ENCODE data around the gene MYH7.

DNA sequence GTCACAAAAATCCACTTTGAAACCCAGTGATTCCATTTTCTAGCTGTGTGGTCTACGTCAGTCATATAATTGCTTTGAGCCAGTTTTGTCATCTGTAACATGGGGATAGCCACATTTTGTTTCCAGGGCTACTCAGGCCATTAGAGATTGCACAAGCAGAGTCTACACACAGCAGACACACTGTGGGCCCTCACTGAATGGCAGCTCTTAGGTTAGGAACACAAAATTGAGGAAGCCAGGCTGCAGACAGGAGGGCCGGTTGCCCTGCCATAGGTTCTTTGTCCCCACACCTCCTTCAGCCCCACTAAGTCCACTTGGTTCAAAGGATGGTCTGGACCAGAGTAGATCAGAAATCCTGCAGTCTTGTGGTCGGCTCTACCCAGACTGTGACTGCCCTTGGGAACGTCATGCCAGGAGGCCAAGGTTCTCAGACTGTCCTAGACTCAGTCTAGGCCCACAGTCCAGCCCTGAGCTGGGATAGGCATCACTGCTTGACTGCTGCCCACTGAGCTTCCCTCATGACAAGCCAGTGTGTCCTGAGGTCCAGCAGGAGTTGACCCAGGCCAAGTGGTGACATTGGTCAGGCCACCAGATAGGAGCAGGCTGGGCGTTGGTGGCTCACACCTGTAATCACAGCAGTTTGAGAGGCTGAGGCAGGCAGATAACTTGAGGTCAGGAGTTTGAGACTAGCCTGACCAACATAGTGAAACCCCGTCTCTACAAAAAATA is 3.8 kb upstream of the MYH7 start:
- TF ChIP-seq POLR2A (IDR thresholded peaks at IDR 0.05) (no peak), POLR2AphosphoS5 (IDR thresholded peaks at IDR 0.05) (no peak), EP300 (IDR thresholded peaks at IDR 0.05) (no peak)
- TF ChIP-seq, protein P1, sequence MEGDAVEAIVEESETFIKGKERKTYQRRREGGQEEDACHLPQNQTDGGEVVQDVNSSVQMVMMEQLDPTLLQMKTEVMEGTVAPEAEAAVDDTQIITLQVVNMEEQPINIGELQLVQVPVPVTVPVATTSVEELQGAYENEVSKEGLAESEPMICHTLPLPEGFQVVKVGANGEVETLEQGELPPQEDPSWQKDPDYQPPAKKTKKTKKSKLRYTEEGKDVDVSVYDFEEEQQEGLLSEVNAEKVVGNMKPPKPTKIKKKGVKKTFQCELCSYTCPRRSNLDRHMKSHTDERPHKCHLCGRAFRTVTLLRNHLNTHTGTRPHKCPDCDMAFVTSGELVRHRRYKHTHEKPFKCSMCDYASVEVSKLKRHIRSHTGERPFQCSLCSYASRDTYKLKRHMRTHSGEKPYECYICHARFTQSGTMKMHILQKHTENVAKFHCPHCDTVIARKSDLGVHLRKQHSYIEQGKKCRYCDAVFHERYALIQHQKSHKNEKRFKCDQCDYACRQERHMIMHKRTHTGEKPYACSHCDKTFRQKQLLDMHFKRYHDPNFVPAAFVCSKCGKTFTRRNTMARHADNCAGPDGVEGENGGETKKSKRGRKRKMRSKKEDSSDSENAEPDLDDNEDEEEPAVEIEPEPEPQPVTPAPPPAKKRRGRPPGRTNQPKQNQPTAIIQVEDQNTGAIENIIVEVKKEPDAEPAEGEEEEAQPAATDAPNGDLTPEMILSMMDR (IDR thresholded peaks at IDR 0.05), result no peak
